Tibial nerve (tissue), 4 donors: ENCODE measurements around the gene NDUFA6.

Experiments
- CTCF ChIP-seq, 5 experiments: fragments of 200-600 bp in 3 of 5; fragments of 450-650 bp in 2 of 5; sonication (generic) in 3 of 5; IDR thresholded peaks; one replicate each; pipeline ENCODE4 v1.5.1; 2016 to 2019; ENCODE audit warnings: antibody characterized with exemption in 5 of 5, mild to moderate bottlenecking in 3 of 5, moderate library complexity in 2 of 5
- EP300 ChIP-seq, 2 donors: sonication (generic); formaldehyde crosslinking; IDR thresholded peaks; one replicate each; pipeline ENCODE4 v1.6.1; 2017; ENCODE audit warnings: antibody characterized with exemption in 2 of 2, mild to moderate bottlenecking in 1 of 2
- POLR2A ChIP-seq, 2 donors: fragments of 450-650 bp; IDR thresholded peaks; one replicate each; pipeline ENCODE4 v1.6.1; 2017; ENCODE audit warnings: antibody characterized with exemption in 2 of 2, mild to moderate bottlenecking in 2 of 2, moderate library complexity in 2 of 2

DNA sequence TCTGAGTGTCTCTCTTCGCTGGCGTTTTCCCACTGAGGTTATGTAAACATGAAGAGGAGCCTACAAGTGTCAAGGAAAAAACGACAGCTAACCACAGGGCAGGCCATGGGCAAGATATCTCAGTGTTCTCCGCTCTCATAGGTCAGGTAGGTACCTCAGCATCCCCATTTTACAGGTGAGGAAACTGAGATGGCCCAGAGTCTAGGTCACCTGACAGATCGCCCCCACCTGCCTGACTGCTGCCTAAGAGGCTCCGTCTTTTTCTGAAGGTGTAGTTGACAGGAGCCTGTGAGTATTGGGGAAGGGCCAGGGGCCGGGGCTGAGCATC lies 847 bp upstream of the NDUFA6 start:
- TF ChIP-seq CTCF (IDR thresholded peaks at IDR 0.05), result no peak
- TF ChIP-seq EP300 (IDR thresholded peaks at IDR 0.05), result no peak
- no peak for TF ChIP-seq POLR2A (IDR thresholded peaks at IDR 0.05)
